Thymus (tissue), 14 donors: ENCODE data around the gene POLK. TPM values are rescaled to one million over a fixed set of nuclear protein-coding genes. Genes with fewer than 3 reads are reported as not detected.

Experiments
- DNase-seq, 9 donors: peaks; one replicate each; pipeline ENCODE4 v3.0.0-alpha.2; 2013; ENCODE audit warnings: low spot score in 9 of 9, low read depth in 6 of 9, missing footprints in 1 of 9
- H3K27ac ChIP-seq, 2 donors: one replicate each; pipeline ENCODE4 v1.5.1; 2013; ENCODE audit warnings: control low read depth in 1 of 2, low read depth in 1 of 2, low read length in 1 of 2, mild to moderate bottlenecking in 1 of 2, moderate library complexity in 1 of 2
- H3K27me3 ChIP-seq, 2 donors: one replicate each; pipeline ENCODE4 v1.5.1; 2013; ENCODE audit warnings: low read length in 1 of 2; ENCODE audit not compliant: control insufficient read depth in 2 of 2, insufficient read depth in 1 of 2
- H3K36me3 ChIP-seq, 2 donors: one replicate each; pipeline ENCODE4 v1.5.1; 2013; ENCODE audit warnings: low read length in 1 of 2, mild to moderate bottlenecking in 1 of 2, moderate library complexity in 1 of 2; ENCODE audit not compliant: control insufficient read depth in 2 of 2, insufficient read depth in 2 of 2
- H3K4me1 ChIP-seq, 2 donors: one replicate each; pipeline ENCODE4 v1.5.1; 2013; ENCODE audit warnings: low read length in 2 of 2; ENCODE audit not compliant: control insufficient read depth in 2 of 2, insufficient read depth in 2 of 2
- H3K4me3 ChIP-seq, 2 donors: one replicate each; pipeline ENCODE4 v1.5.1; 2013; ENCODE audit warnings: low read length in 2 of 2, control low read depth in 1 of 2, mild to moderate bottlenecking in 1 of 2
- H3K9me3 ChIP-seq, 2 donors: one replicate each; pipeline ENCODE4 v1.5.1; 2013; ENCODE audit warnings: low read length in 1 of 2, mild to moderate bottlenecking in 1 of 2; ENCODE audit not compliant: control insufficient read depth in 2 of 2, insufficient read depth in 1 of 2
- WGBS: extraction: QIAGEN DNeasy Blood & Tissue Kit; methylation state at CpG from one replicate; pipeline ENCODE4 v1.1.7; 2013; 5-methylcytosine and 5-hydroxymethylcytosine counted together
- long read RNA-seq, 10 donors: transcript quantifications; one replicate each; lab custom pipeline, GENCODE V29; 2026
- polyA plus RNA-seq: library from polyadenylated mRNA; stranded (reverse); fragments of 200-250 nt; gene quantifications from one replicate; pipeline ENCODE4 v1.2.3, GENCODE V29; 2013
- total RNA-seq: library from RNA; stranded (reverse); fragments of 120-200 nt; gene quantifications from one replicate; pipeline ENCODE4 v1.2.4, GENCODE V29; 2013
- donor health status: healthy.

POLK gene
- 23.1 TPM for total RNA-seq
- polyA plus RNA-seq = 10.2 TPM
- long read RNA-seq, donor 1 = 0 reads
- long read RNA-seq, donor 2 = 0 reads
- long read RNA-seq, donor 3, full-length matches to known transcripts = 3 of 3 reads
- long read RNA-seq, donor 3, partial matches to known transcripts = 0 of 3 reads
- long read RNA-seq, donor 3, other reads (novel, unspliced or antisense) = 0 of 3 reads
- long read RNA-seq, donor 4, full-length matches to known transcripts = 1 of 1 reads
- long read RNA-seq, donor 4, partial matches to known transcripts = 0 of 1 reads
- long read RNA-seq, donor 4, other reads (novel, unspliced or antisense) = 0 of 1 reads
- long read RNA-seq, donor 5, full-length matches to known transcripts = 4 of 4 reads
- long read RNA-seq, donor 5, partial matches to known transcripts = 0 of 4 reads
- long read RNA-seq, donor 5, other reads (novel, unspliced or antisense) = 0 of 4 reads
- long read RNA-seq, donor 6, full-length matches to known transcripts = 2 of 2 reads
- long read RNA-seq, donor 6, partial matches to known transcripts = 0 of 2 reads
- long read RNA-seq, donor 6, other reads (novel, unspliced or antisense) = 0 of 2 reads
- long read RNA-seq, donor 7, partial matches to known transcripts = 0 of 1 reads
- long read RNA-seq, donor 7, other reads (novel, unspliced or antisense) = 0 of 1 reads
- long read RNA-seq, donor 8 = 0 reads
- long read RNA-seq, donor 9, full-length matches to known transcripts = 2 of 2 reads
- long read RNA-seq, donor 9, partial matches to known transcripts = 0 of 2 reads
- long read RNA-seq, donor 9, other reads (novel, unspliced or antisense) = 0 of 2 reads
- long read RNA-seq, donor 10 = 0 reads

DNA sequence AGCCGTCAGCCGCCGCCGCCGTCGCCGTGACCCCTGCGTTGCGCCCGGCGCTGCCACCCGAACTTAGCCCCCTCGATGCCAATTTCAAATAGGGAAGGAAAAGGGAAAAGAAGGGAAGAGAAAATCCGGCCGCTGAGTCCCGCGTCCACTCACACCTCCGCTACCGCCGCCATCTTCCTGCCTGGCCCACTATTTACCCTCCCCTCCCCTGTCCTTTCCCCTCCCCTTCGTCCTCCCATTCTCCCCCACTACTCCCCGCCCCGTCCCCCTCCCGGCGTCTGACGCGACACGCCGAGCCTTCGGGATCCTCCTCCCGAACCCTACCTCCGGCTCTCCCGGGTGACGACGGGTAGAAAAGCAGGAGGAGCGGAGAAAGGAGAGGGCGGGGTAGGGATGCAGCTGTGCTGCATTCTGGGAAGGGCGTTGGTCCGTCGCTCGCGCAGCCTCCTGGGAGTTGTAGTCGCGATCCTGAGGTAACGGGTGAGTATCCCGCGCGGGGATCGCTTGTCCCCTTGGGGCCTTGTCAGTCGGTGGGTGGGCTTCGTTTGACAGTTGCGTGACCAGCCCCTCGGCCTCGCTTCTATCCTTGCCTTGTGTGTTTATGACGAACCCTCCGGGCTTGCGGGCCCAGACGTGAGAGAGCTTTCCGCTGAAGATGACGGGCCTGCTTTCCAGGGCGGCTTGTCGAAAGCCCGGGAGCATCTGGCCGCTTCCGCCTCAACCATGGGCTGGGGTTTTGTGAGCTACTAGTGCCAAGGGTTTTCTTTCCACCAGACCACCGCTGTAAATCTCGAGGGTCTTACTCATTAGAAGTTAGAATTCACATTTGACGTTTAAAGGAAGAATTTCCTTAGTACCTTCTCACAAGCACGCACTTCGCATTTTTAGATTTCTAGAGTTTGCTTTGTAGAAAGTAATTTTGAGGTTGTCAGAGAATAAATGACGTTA lies at the start of gene POLK, which contains the start of gene CERT1:
TSS of gene POLK (plus strand) at position 457 of the 948 bp plus-strand sequence.
TSS of gene CERT1 (minus strand) at position 195 of the 948 bp plus-strand sequence. CDS start 422 bp downstream, outside the sequence.
- peaks cover 7 to 8% of the 10 kb centered on the region in 2 donors for H3K4me1 ChIP-seq
- DNase-seq = peak; percentile 89 to 97 (median 94)
- peak within 1 kb of the TSS; percentile 86 to 93 for H3K4me3 ChIP-seq
- no peaks in the 10 kb centered on the region for H3K9me3 ChIP-seq
- H3K27me3 ChIP-seq = no peaks in the 10 kb centered on the region
- 2% methylated on average over 71 of the region's 71 CpGs for WGBS
- H3K27ac ChIP-seq = peak within 1 kb of the TSS; percentile 82 to 91
- H3K36me3 ChIP-seq = no peaks in the 10 kb centered on the region

DNA sequence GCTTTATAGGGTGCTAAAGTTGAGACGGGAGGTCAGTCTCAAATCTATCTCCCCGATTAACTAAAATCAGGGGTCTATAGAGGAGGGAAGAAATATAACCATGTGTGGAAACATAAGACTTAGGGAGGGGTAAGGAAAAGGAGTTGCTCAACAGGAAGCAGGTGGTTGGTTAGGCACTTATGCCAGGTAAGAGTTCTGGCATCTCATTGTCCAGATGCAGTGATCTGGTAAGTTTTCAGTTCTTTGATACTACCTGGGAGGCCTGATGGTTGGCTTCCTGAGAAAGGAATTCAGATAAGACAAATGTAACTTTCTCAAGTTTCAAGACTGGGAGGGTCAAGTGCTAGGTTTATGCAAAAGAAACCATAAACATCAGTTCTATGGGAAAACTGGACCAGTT lies 48.0 kb upstream of the POLK start:
- WGBS = 92% methylated on average over 2 of the region's 2 CpGs
- DNase-seq = no peak
- H3K4me3 ChIP-seq = no peak overlapping the region
- peaks cover 10 to 15% of the 10 kb centered on the region in 2 donors for H3K4me1 ChIP-seq
- no peak overlapping the region for H3K27ac ChIP-seq
- H3K27me3 ChIP-seq = no peaks in the 10 kb centered on the region
- H3K9me3 ChIP-seq = peaks cover 0 to 4% of the 10 kb centered on the region in 2 donors
- H3K36me3 ChIP-seq = peaks cover 3 to 7% of the 10 kb centered on the region in 2 donors

GRCh38 chr5:75465480-75465879 lies 46.2 kb upstream of the POLK start:
- Histone ChIP-seq H3K36me3 (peaks cover 3 to 7% of the 10 kb centered on the region in 2 donors), H3K27me3 (no peaks in the 10 kb centered on the region), H3K4me3 (no peak overlapping the region), H3K4me1 (peaks cover 10 to 15% of the 10 kb centered on the region in 2 donors), H3K27ac (no peak overlapping the region), H3K9me3 (peaks cover 0 to 4% of the 10 kb centered on the region in 2 donors)
- no peak for DNase-seq
- 98% methylated on average over 1 of the region's 1 CpG for WGBS

DNA sequence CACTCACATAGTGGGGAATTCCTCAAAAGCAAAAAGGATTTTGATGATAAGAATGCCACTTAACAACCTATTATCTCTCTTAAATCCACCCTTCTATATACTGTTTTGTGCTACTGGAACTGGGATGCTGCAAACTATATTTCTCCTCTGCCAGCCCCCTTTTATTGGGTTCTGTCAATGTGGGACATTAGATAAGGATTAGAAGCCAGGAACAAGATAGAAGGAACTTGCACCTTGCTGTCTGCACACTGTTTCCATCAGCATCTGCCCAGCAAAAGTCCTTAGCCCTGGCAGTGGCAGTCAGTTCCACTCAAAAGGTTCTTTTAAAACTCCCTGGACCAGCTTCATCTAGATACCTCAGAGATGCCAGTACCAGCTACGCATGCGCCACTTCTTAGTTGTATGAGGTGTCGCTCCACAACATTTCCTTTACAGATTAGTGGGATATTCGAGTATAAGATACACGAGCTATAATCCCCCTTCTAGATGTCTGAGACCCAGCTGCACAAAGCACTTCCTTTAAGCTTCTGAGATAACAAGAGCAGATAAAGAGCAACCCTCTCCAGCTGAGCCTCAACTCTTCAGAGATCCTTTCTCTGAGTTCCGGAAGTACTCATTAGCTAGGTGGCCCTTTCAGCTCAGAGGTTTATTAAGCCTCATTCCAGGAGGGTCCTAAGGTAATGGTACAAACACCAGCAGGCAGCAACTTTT lies 45.5 kb upstream of the POLK start:
- H3K27me3 ChIP-seq = no peaks in the 10 kb centered on the region
- H3K36me3 ChIP-seq = peaks cover 3 to 7% of the 10 kb centered on the region in 2 donors
- WGBS = 43% methylated on average over 6 of the region's 6 CpGs
- peaks cover 10 to 15% of the 10 kb centered on the region in 2 donors for H3K4me1 ChIP-seq
- H3K4me3 ChIP-seq = no peak overlapping the region
- H3K27ac ChIP-seq = no peak overlapping the region
- H3K9me3 ChIP-seq = peaks cover 0 to 4% of the 10 kb centered on the region in 2 donors
- DNase-seq = peak in 7 of 9 donors; percentile 3 to 64 (median 31)

GRCh38 chr5:75468593-75468992 lies 43.1 kb upstream of the POLK start:
- H3K9me3 ChIP-seq = peaks cover 0 to 4% of the 10 kb centered on the region in 2 donors
- no peak overlapping the region for H3K27ac ChIP-seq
- no peak overlapping the region for H3K4me3 ChIP-seq
- peaks cover 10 to 14% of the 10 kb centered on the region in 2 donors for H3K4me1 ChIP-seq
- H3K36me3 ChIP-seq = peaks cover 0 to 4% of the 10 kb centered on the region in 2 donors
- WGBS = 98% methylated on average over 2 of the region's 2 CpGs
- H3K27me3 ChIP-seq = no peaks in the 10 kb centered on the region
- no peak for DNase-seq

DNA sequence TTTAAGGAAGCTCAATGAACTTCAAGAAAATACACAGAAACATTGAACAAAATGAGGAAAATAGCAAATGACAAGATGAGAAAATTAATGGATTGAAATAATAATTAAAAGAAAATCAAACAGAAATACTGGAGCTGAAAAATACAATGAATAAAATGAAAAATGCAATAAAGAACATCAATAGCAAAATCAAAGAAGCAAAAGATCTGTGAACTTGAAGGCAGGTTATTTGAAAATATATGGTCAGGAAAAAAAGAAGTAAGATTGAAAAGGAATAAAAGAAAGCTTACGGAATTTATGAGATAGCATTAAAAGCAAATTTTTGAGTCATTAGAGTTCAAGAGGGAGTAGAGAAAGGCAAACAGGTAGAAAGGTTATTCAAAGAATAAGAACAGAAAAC lies 42.7 kb upstream of the POLK start:
- no peak for DNase-seq
- H3K27ac ChIP-seq = no peak overlapping the region
- 97% methylated on average over 1 of the region's 1 CpG for WGBS
- H3K4me1 ChIP-seq = peaks cover 10 to 12% of the 10 kb centered on the region in 2 donors
- no peak overlapping the region for H3K4me3 ChIP-seq
- H3K9me3 ChIP-seq = peaks cover 0 to 4% of the 10 kb centered on the region in 2 donors
- peaks cover 0 to 4% of the 10 kb centered on the region in 2 donors for H3K36me3 ChIP-seq
- no peaks in the 10 kb centered on the region for H3K27me3 ChIP-seq

GRCh38 chr5:75471193-75471592 lies 40.5 kb upstream of the POLK start:
- H3K4me1 ChIP-seq = peaks cover 4 to 5% of the 10 kb centered on the region in 2 donors
- H3K27me3 ChIP-seq = no peaks in the 10 kb centered on the region
- WGBS = 99% methylated on average over 2 of the region's 2 CpGs
- no peak overlapping the region for H3K4me3 ChIP-seq
- peaks cover 0 to 4% of the 10 kb centered on the region in 2 donors for H3K9me3 ChIP-seq
- no peak for DNase-seq
- H3K27ac ChIP-seq = no peak overlapping the region
- peaks cover 0 to 4% of the 10 kb centered on the region in 2 donors for H3K36me3 ChIP-seq

DNA sequence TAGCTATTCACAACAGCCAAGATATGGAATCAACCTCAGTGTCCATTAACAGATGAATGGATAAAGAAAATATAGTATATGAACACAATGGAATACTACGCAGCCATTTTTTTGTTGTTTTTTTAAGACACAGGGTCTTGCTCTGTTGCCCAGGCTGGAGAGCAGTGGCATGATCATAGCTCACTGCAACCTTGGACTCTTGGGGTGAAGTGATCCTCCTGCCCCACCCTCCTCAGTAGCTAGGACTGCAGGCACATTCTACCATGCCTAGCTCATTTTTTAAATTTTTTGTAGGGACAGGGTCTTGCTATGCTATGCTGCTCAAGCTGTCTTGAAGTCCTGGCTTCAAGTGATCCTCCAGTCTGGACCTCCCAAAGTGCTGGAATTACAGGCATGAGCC lies 38.7 kb upstream of the POLK start:
- Histone ChIP-seq H3K4me3 (no peak overlapping the region), H3K9me3 (peaks cover 0 to 4% of the 10 kb centered on the region in 2 donors), H3K4me1 (no peaks in the 10 kb centered on the region), H3K27ac (no peak overlapping the region), H3K27me3 (no peaks in the 10 kb centered on the region), H3K36me3 (peaks cover 0 to 4% of the 10 kb centered on the region in 2 donors)
- no peak for DNase-seq
- WGBS = 95% methylated on average over 1 of the region's 1 CpG
